ENCODE results near the gene AP5S1. TPM values are rescaled to one million over a fixed set of nuclear protein-coding genes. Genes with fewer than 3 reads are reported as not detected.

AP5S1 gene
- total RNA-seq, 4 donors from 2014 or later = 10.4 to 12.1 (median 11.0) TPM

DNA sequence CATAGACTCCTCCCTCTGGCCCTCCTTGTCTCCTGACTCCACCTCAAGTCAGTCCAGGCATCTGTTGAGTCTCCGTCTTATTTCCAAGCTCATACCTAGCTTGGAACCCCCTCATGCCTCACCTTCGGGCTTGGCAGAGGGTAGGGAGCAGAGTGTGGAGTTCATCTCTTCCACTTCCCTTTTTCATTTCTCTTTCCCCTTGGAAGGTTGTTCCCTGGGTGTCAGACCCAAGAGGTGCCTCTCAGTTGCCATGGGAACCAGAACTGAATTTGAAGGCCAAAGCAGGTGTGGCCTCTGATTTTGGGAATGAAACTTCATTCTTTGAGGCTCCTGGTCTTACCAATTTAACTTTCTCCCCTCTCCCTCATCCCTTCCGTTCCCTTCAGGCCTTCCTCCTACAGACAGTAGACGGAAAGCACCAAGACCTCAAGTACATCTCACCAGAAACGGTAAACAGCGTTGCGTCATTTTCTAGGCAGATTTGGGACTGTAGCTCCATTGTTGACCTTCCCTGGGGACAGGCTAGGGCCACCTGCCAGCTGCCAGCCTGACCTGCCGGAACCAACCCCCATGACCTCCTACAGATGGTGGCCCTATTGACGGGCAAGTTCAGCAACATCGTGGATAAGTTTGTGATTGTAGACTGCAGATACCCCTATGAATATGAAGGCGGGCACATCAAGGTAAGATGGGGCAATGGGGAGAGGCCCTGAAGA is 17.7 kb upstream of the AP5S1 start:
- WGBS, 2 donors (ENCODE audit: low coverage in 1 of 2) = 84 to 89% methylated on average over 4 to 6 of the region's 11 CpGs
- H3K4me3 ChIP-seq = no peak overlapping the region
- TF ChIP-seq POLR2AphosphoS5 (IDR thresholded peaks at IDR 0.05) (no peak), POLR2A (IDR thresholded peaks at IDR 0.05) (no peak), EP300 (IDR thresholded peaks at IDR 0.05) (no peak)
- TF ChIP-seq, protein P1, sequence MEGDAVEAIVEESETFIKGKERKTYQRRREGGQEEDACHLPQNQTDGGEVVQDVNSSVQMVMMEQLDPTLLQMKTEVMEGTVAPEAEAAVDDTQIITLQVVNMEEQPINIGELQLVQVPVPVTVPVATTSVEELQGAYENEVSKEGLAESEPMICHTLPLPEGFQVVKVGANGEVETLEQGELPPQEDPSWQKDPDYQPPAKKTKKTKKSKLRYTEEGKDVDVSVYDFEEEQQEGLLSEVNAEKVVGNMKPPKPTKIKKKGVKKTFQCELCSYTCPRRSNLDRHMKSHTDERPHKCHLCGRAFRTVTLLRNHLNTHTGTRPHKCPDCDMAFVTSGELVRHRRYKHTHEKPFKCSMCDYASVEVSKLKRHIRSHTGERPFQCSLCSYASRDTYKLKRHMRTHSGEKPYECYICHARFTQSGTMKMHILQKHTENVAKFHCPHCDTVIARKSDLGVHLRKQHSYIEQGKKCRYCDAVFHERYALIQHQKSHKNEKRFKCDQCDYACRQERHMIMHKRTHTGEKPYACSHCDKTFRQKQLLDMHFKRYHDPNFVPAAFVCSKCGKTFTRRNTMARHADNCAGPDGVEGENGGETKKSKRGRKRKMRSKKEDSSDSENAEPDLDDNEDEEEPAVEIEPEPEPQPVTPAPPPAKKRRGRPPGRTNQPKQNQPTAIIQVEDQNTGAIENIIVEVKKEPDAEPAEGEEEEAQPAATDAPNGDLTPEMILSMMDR (IDR thresholded peaks at IDR 0.05) = no peak
- H3K27ac ChIP-seq = peak overlapping the region in 2 of 4 donors; percentile 96 to 99
- H3K27me3 ChIP-seq = no peaks in the 10 kb centered on the region
- H3K9me3 ChIP-seq = peaks cover 0 to 5% (median 0%) of the 10 kb centered on the region in 3 donors
- peaks cover 4 to 81% (median 32%) of the 10 kb centered on the region in 3 donors for H3K4me1 ChIP-seq
- H3K36me3 ChIP-seq = peaks cover 0 to 81% of the 10 kb centered on the region in 2 donors
- no peak for ATAC-seq

DNA sequence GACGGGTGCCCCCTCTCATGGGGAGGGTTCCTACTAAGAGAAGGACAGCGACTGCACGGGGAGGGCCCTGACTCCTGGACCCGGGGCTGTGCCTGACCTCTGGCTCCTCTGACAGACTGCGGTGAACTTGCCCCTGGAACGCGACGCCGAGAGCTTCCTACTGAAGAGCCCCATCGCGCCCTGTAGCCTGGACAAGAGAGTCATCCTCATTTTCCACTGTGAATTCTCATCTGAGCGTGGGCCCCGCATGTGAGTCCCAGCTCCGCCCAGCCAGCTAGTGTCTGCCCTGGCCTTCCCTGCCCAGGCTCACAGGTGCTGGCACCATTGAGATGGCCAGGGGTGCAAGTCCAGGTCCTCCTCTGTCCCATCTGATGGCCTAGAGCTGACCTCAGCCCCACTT is 17.1 kb upstream of the AP5S1 start:
- peaks cover 4 to 81% (median 34%) of the 10 kb centered on the region in 3 donors for H3K4me1 ChIP-seq

DNA sequence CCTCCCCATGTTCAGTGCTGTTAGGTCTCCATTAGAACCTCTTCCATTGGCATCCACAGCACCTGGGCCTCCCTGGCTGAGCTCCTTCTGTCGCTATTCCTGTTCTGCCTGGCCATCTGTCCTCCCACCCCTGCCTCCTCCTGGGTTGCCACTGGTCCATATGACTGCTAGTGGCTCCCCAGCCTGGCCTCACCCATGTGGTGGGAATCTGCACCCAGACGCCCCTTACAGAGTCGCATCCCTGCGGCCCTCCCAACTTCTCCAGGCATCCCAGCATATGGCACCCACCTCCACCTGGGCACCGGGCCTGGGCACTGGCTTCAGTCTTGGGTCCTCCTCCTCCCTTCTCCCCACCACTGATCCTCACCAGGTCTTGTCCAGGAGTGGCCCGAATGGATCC is 16.5 kb upstream of the AP5S1 start:
- ATAC-seq = no peak
- Histone ChIP-seq H3K4me1 (peaks cover 4 to 81% (median 30%) of the 10 kb centered on the region in 3 donors), H3K36me3 (peaks cover 0 to 71% of the 10 kb centered on the region in 2 donors), H3K4me3 (no peak overlapping the region), H3K9me3 (peaks cover 0 to 5% (median 0%) of the 10 kb centered on the region in 3 donors), H3K27ac (peak overlapping the region in 3 of 4 donors; percentile 96 to 99 (median 97)), H3K27me3 (no peaks in the 10 kb centered on the region)
- 81 to 95% methylated on average over 3 to 4 of the region's 6 CpGs for WGBS, 2 donors (ENCODE audit: low coverage in 1 of 2)
- TF ChIP-seq POLR2AphosphoS5 (IDR thresholded peaks at IDR 0.05) = no peak
- no peak for TF ChIP-seq EP300 (IDR thresholded peaks at IDR 0.05)
- TF ChIP-seq, protein P1 (IDR thresholded peaks at IDR 0.05) = no peak
- no peak for TF ChIP-seq POLR2A (IDR thresholded peaks at IDR 0.05)

More for the DNA sequence above, 17.1 kb upstream of the AP5S1 start:
- Histone ChIP-seq H3K36me3 (peaks cover 0 to 76% of the 10 kb centered on the region in 2 donors), H3K9me3 (peaks cover 0 to 5% (median 0%) of the 10 kb centered on the region in 3 donors), H3K4me3 (no peak overlapping the region), H3K27me3 (no peaks in the 10 kb centered on the region), H3K27ac (peak overlapping the region in 2 of 4 donors; percentile 96 to 99)
- TF ChIP-seq, protein P1 (IDR thresholded peaks at IDR 0.05) = no peak
- TF ChIP-seq EP300 (IDR thresholded peaks at IDR 0.05) (no peak), POLR2AphosphoS5 (IDR thresholded peaks at IDR 0.05) (no peak), POLR2A (IDR thresholded peaks at IDR 0.05) (no peak)
- no peak for ATAC-seq
- WGBS, 2 donors (ENCODE audit: low coverage in 1 of 2) = 100% methylated on average over 2 of the region's 14 CpGs; no CpG with 5 or more reads in 1 of the 2 donors

DNA sequence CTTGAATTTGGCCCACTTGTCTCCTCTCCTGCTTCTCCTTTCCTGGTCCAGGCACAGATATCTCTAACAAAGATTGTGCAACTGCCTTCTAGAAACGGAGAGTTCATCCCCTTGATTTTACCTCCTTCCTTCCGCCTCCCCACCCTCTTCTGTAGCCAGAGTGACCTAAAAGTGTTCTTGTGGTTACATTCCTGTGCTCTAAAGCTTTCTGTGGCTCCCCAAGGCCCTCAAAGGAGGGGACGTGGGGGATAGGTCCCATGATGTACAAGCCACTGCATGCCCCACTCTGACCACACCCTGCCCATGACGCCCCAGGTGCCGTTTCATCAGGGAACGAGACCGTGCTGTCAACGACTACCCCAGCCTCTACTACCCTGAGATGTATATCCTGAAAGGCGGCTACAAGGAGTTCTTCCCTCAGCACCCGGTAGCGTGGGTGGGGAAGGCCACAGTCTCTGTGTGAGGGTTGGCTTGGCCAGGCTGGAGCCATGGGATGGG is 16.0 kb upstream of the AP5S1 start:
- Histone ChIP-seq H3K9me3 (peaks cover 0 to 5% (median 0%) of the 10 kb centered on the region in 3 donors), H3K27ac (peak overlapping the region in 3 of 4 donors; percentile 96 to 97 (median 96)), H3K36me3 (peaks cover 0 to 66% of the 10 kb centered on the region in 2 donors), H3K4me1 (peaks cover 4 to 80% (median 26%) of the 10 kb centered on the region in 3 donors), H3K27me3 (no peaks in the 10 kb centered on the region), H3K4me3 (no peak overlapping the region)
- no peak for ATAC-seq
- WGBS, 2 donors (ENCODE audit: low coverage in 1 of 2) = 56% methylated on average over 2 of the region's 11 CpGs; no CpG with 5 or more reads in 1 of the 2 donors
- TF ChIP-seq, protein P1 (IDR thresholded peaks at IDR 0.05) = no peak
- TF ChIP-seq POLR2AphosphoS5 (IDR thresholded peaks at IDR 0.05) (no peak), EP300 (IDR thresholded peaks at IDR 0.05) (no peak)
